ENCODE measurements around the gene BCKDHB. TPM values are rescaled to one million over a fixed set of nuclear protein-coding genes. Genes with fewer than 3 reads are reported as not detected.

Gene BCKDHB
- total and polyA plus RNA-seq, 2 donors (not counting 3 experiments of a cell fraction or from before 2014, with no cell fraction given), result 5.6 to 12.2 TPM

DNA sequence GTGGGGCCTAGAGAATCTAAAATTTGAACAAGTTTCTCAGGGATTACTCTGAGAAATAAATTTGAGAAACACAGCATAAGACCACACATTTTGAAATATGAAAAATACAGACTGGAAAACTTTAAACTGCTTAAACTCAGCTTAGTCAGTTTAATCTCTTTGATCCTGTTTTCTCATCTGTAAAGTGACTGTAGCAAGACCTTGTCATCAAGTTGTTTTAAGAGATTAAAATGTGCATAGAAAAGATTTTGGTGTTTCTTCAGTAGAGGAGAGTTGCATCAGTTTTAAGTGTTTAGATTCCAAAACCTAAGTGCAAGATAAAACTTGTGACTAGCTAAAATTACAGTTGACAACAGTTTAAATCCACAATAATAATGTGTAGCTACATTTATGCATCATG, 8.1 kb upstream of the BCKDHB start:
- intact Hi-C loops (cut with micrococcal nuclease) (no loop called here), dilution Hi-C loops (cut with MboI; ENCODE audit: extremely low pct_ligation_motif_present, low sequenced_read_pairs) (no loop called here)
- Histone ChIP-seq H3K27ac (ENCODE audit: insufficient read depth, low read depth, low read length) (no peak overlapping the region), H3K79me2 (ENCODE audit: control insufficient read depth, insufficient read depth, low read length) (no peaks in the 10 kb centered on the region), H3K9ac (replicated peaks; ENCODE audit: extremely low read depth, insufficient read depth, low read length) (no peak overlapping the region), H3K9me3 (replicated peaks; ENCODE audit: control insufficient read depth, insufficient read depth, low read length) (no peaks in the 10 kb centered on the region), H3K36me3 (ENCODE audit: control insufficient read depth in 2 of 2, extremely low read depth in 1 of 2, insufficient read depth in 2 of 2, low read length in 2 of 2) (no peaks in the 10 kb centered on the region), H3K4me3 (replicated peaks in 1 of 3; ENCODE audit: insufficient read depth in 1 of 3, low read depth in 1 of 3, low read length in 3 of 3) (no peak overlapping the region), H2AFZ (ENCODE audit: low read depth, low read length) (no peak overlapping the region), H3K4me1 (ENCODE audit: control insufficient read depth, extremely low read depth, insufficient read depth, low read length) (no peaks in the 10 kb centered on the region), H3K4me2 (ENCODE audit: insufficient read depth, low read length) (no peak overlapping the region), H3K27me3 (ENCODE audit: control insufficient read depth in 2 of 2, insufficient read depth in 2 of 2, low read length in 2 of 2) (peaks cover 6 to 21% of the 10 kb centered on the region in 2 experiments), H3K9me1 (replicated peaks; ENCODE audit: control insufficient read depth, extremely low read depth, insufficient read depth, low read length) (no peaks in the 10 kb centered on the region), H4K20me1 (replicated peaks; ENCODE audit: control insufficient read depth, extremely low read depth, insufficient read depth, low read length) (no peaks in the 10 kb centered on the region)
- DNase-seq (ENCODE audit: low read depth, low spot score) (no peak), FAIRE-seq (no peak)
- ChIA-PET POLR2A (no interaction called here), CTCF (interaction anchor here (1.1 to 3.3 kb wide), 2 partner anchors 8 to 149 kb away, joined by 3 to 16 read pairs; partner anchors contain the start of gene BCKDHB)
- BruUV-seq (replicated peaks), result no TSS peak
- TF ChIP-seq EZH2 (IDR thresholded peaks at IDR 0.05; ENCODE audit: borderline replicate concordance, low read depth, low read length, severe bottlenecking) (no peak), MYC (IDR thresholded peaks at IDR 0.05; ENCODE audit: low read depth, low read length) (no peak), JUN (IDR thresholded peaks at IDR 0.05; ENCODE audit: borderline replicate concordance, insufficient read depth, insufficient read length, low read depth) (no peak), POLR2AphosphoS5 (IDR thresholded peaks at IDR 0.05; ENCODE audit: insufficient read depth, low read depth, low read length) (no peak), POLR2A (IDR thresholded peaks at IDR 0.05; ENCODE audit: low read depth, low read length) (no peak), FOS (IDR thresholded peaks at IDR 0.05; ENCODE audit: borderline replicate concordance, insufficient read depth, low read length) (no peak), GATA2 (IDR thresholded peaks at IDR 0.05; ENCODE audit: insufficient read depth, insufficient read length, low read depth, low read length) (no peak)
- TF ChIP-seq, protein P1, sequence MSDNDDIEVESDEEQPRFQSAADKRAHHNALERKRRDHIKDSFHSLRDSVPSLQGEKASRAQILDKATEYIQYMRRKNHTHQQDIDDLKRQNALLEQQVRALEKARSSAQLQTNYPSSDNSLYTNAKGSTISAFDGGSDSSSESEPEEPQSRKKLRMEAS (IDR thresholded peaks at IDR 0.05; ENCODE audit: insufficient read depth, insufficient read length), result no peak
- TF ChIP-seq, protein P2, sequence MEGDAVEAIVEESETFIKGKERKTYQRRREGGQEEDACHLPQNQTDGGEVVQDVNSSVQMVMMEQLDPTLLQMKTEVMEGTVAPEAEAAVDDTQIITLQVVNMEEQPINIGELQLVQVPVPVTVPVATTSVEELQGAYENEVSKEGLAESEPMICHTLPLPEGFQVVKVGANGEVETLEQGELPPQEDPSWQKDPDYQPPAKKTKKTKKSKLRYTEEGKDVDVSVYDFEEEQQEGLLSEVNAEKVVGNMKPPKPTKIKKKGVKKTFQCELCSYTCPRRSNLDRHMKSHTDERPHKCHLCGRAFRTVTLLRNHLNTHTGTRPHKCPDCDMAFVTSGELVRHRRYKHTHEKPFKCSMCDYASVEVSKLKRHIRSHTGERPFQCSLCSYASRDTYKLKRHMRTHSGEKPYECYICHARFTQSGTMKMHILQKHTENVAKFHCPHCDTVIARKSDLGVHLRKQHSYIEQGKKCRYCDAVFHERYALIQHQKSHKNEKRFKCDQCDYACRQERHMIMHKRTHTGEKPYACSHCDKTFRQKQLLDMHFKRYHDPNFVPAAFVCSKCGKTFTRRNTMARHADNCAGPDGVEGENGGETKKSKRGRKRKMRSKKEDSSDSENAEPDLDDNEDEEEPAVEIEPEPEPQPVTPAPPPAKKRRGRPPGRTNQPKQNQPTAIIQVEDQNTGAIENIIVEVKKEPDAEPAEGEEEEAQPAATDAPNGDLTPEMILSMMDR (IDR thresholded peaks at IDR 0.05; ENCODE audit: extremely low read depth in 1 of 2, insufficient read depth in 1 of 2, low read depth in 1 of 2, low read length in 2 of 2), result no peak

Data from endothelial cell of umbilical vein (primary cell).